Ascending aorta (tissue), 2 donors: ENCODE measurements around the gene CACNA1G. TPM values are rescaled to one million over a fixed set of nuclear protein-coding genes. Genes with fewer than 3 reads are reported as not detected.

ENCODE experiments used
- DNase-seq, 2 donors: peaks; one replicate each; pipeline ENCODE4 v3.0.0-alpha.2; 2019; ENCODE audit warnings: low spot score in 2 of 2
- H3K27ac ChIP-seq, 2 donors: fragments of 200-600 bp; sonication (generic); one replicate each; pipeline ENCODE4 v1.5.1; 2016 to 2017; ENCODE audit warnings: mild to moderate bottlenecking in 1 of 2
- H3K27me3 ChIP-seq: fragments of 200-600 bp; sonication (generic); one replicate; pipeline ENCODE4 v1.5.1; 2017
- H3K36me3 ChIP-seq, 2 donors: fragments of 200-600 bp; sonication (generic); one replicate each; pipeline ENCODE4 v1.5.1; 2016
- H3K4me1 ChIP-seq, 2 donors: fragments of 200-600 bp; sonication (generic); one replicate each; pipeline ENCODE4 v1.5.1; 2016 to 2017; ENCODE audit warnings: mild to moderate bottlenecking in 1 of 2
- H3K4me3 ChIP-seq, 2 donors: fragments of 200-600 bp; sonication (generic); one replicate each; pipeline ENCODE4 v1.5.1; 2016 to 2017; ENCODE audit warnings: mild to moderate bottlenecking in 1 of 2
- H3K9me3 ChIP-seq, 2 donors: fragments of 200-600 bp; sonication (generic); one replicate each; pipeline ENCODE4 v1.5.1; 2016
- intact Hi-C: fragments of 100-400 bp; cut with DNase I; formaldehyde crosslinking; loops from one replicate; pipeline ENCODE4 v1.15.1; 2023
- total RNA-seq: library from RNA; depleted of rRNA; stranded (reverse); fragments of >200 nt; gene quantifications from one replicate; pipeline ENCODE4 v1.1.0, GENCODE V29; 2016
- TF ChIP-seq, protein P1 (sequence below), 3 experiments: fragments of 200-600 bp in 2 of 3; fragments of 450-650 bp in 1 of 3; sonication (generic) in 2 of 3; IDR thresholded peaks; one replicate each; pipeline ENCODE4 v1.5.1; 2016 to 2019; ENCODE audit warnings: antibody characterized with exemption in 3 of 3, mild to moderate bottlenecking in 1 of 3, moderate library complexity in 1 of 3

CACNA1G gene
- total RNA-seq, 1 donor from 2014 or later = 1.2 TPM

DNA sequence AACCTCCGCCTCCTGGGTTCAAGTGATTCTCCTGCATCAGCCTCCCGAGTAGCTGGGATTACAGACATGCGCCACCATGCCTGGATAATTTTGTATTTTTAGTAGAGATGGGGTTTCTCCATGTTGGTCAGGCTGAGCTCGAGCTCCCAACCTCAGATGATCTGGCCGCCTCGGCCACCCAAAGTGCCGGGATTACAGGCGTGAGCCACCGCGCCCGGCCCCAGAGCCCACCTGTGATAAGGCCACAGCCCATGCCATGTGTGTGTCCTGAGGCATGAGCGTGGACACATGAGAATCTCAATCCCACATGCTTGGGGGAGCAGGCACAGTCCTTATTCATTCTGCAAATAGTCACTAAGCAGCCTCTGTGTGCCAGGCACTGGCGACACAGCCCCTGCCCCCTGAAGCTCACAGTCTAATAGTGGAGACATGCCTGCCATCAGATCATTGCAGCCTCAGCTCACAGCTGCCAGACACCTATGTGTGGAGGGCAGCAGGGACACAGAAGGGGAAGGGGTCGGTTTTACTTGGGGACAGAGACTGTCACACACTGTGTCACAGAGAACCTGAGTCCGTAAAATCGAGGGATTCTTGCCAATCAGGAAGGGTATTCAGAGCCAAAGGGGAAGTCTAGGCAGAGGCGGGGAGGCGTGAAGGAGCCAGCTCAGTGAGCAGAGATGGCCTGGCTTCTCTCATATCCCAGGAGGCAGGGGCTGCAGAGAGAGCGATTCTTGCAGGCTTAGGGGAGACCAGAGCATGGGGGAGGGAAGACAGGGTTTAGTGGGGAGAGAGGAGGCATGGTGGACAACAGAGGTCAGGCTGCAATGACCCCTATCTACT, 64.7 kb downstream of the CACNA1G start:
- H3K27me3 ChIP-seq = no peaks in the 10 kb centered on the region
- no peaks in the 10 kb centered on the region for H3K36me3 ChIP-seq
- TF ChIP-seq, protein P1, sequence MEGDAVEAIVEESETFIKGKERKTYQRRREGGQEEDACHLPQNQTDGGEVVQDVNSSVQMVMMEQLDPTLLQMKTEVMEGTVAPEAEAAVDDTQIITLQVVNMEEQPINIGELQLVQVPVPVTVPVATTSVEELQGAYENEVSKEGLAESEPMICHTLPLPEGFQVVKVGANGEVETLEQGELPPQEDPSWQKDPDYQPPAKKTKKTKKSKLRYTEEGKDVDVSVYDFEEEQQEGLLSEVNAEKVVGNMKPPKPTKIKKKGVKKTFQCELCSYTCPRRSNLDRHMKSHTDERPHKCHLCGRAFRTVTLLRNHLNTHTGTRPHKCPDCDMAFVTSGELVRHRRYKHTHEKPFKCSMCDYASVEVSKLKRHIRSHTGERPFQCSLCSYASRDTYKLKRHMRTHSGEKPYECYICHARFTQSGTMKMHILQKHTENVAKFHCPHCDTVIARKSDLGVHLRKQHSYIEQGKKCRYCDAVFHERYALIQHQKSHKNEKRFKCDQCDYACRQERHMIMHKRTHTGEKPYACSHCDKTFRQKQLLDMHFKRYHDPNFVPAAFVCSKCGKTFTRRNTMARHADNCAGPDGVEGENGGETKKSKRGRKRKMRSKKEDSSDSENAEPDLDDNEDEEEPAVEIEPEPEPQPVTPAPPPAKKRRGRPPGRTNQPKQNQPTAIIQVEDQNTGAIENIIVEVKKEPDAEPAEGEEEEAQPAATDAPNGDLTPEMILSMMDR (IDR thresholded peaks at IDR 0.05) = no peak
- no peaks in the 10 kb centered on the region for H3K9me3 ChIP-seq
- H3K4me1 ChIP-seq = no peaks in the 10 kb centered on the region
- H3K27ac ChIP-seq = no peak overlapping the region
- DNase-seq = no peak
- intact Hi-C loops = no loop called here
- no peak overlapping the region for H3K4me3 ChIP-seq

GRCh38 chr17:50626037-50626574, 65.6 kb downstream of the CACNA1G start:
- H3K4me1 ChIP-seq = peaks cover 0 to 1% of the 10 kb centered on the region in 2 donors
- H3K9me3 ChIP-seq = no peaks in the 10 kb centered on the region
- intact Hi-C loops = loop anchor here (1.0 kb wide), 1 partner anchor 79 kb away; the partner anchor contains the start of gene SPATA20
- H3K27ac ChIP-seq = no peak overlapping the region
- TF ChIP-seq, protein P1 (IDR thresholded peaks at IDR 0.05) = peak; percentile 66 to 85 (median 74)
- H3K36me3 ChIP-seq = no peaks in the 10 kb centered on the region
- DNase-seq = peak in 1 of 2 donors; percentile 87
- no peaks in the 10 kb centered on the region for H3K27me3 ChIP-seq
- no peak overlapping the region for H3K4me3 ChIP-seq

GRCh38 chr17:50627036-50627781, 66.7 kb downstream of the CACNA1G start:
- no peaks in the 10 kb centered on the region for H3K36me3 ChIP-seq
- H3K27ac ChIP-seq = no peak overlapping the region
- TF ChIP-seq, protein P1 (IDR thresholded peaks at IDR 0.05) = no peak
- intact Hi-C loops = no loop called here
- no peaks in the 10 kb centered on the region for H3K27me3 ChIP-seq
- H3K9me3 ChIP-seq = no peaks in the 10 kb centered on the region
- H3K4me3 ChIP-seq = no peak overlapping the region
- DNase-seq = no peak
- peaks cover 3 to 7% of the 10 kb centered on the region in 2 donors for H3K4me1 ChIP-seq

DNA sequence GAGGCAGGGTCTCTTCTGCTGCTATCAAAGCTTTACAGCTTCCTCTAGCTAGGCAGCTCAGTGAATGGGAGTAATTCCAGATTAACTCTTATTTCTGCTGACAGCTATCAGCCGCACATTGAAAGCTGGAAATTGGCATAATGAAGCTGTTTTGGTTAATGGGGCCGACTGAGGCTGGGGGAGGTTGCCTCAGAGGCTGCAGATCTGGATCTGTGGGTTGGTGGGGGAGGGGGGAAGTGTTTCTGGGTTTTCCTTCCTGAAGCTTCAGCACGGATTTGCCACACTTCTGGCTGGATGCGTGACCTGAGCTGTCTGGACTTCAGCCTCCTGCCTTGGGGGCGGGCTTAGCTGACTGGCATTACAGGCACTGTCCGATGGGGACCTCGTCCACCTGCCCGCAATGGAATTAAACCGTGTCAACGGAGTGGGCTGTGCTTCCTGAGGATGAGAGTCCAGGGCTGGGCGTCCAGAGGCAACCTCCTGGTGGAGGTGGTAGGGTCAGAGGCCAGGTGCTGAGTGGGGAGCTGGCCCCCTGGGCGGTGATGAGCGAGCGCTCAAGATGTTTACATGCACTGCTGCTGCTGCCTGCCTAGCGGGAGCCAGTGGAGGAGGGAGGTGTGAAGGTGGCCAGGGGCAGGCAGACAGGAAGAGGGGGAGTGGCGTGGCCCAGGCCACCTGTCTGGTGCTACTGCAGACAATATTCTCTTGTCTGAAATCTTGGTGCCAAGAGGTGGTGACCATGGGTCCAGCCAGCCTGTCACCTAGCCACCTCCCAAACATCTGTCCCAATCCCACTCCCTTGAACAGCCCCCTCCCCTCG, 67.5 kb downstream of the CACNA1G start:
- TF ChIP-seq, protein P1 (IDR thresholded peaks at IDR 0.05) = no peak
- no peaks in the 10 kb centered on the region for H3K36me3 ChIP-seq
- H3K4me1 ChIP-seq = peaks cover 3 to 7% of the 10 kb centered on the region in 2 donors
- intact Hi-C loops = no loop called here
- no peaks in the 10 kb centered on the region for H3K9me3 ChIP-seq
- no peak overlapping the region for H3K27ac ChIP-seq
- no peaks in the 10 kb centered on the region for H3K27me3 ChIP-seq
- H3K4me3 ChIP-seq = no peak overlapping the region
- no peak for DNase-seq

DNA sequence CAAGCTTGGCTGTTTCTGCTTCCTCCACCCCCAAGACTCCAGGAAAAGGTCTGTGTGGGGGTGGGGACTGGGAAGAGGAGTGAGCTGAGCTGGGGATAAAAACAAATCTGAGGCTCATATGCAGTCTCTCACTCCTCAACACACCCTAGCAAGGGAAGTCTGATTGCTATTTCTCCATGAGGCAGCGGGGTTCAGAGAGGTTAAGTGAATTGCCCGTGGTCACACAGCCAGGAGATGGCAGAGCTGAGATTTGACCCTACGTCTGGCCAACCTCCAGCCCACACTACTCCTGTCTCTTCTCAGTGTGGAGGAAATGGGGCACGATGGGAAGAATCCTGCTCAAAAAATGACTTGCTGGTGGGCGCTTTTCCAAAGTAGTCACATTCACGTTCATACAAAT, 69.4 kb downstream of the CACNA1G start:
- Histone ChIP-seq H3K36me3 (no peaks in the 10 kb centered on the region), H3K27me3 (no peaks in the 10 kb centered on the region), H3K4me1 (peaks cover 3 to 7% of the 10 kb centered on the region in 2 donors), H3K4me3 (no peak overlapping the region), H3K27ac (no peak overlapping the region), H3K9me3 (no peaks in the 10 kb centered on the region)
- DNase-seq = no peak
- intact Hi-C loops = loop anchor here (2.0 to 5.0 kb wide), 4 partner anchors 51 to 147 kb away; partner anchors contain the start of gene CACNA1G
- TF ChIP-seq, protein P1 (IDR thresholded peaks at IDR 0.05) = no peak
